ENCODE measurements around the gene DYRK1A.

The DYRK1A gene

GRCh38 chr21:37374027-37374426 is 7.5 kb downstream of the DYRK1A start:
- TF ChIP-seq CTCF (IDR thresholded peaks at IDR 0.05; ENCODE audit: borderline replicate concordance, control extremely low read depth, extremely low read depth, insufficient read depth, missing control alignments): no peak
- in situ Hi-C loops (cut with MboI; ENCODE audit: low sequenced_read_pairs, unreplicated experiment): no loop called here
- DNase-seq (ENCODE audit: low spot score): no peak

DNA sequence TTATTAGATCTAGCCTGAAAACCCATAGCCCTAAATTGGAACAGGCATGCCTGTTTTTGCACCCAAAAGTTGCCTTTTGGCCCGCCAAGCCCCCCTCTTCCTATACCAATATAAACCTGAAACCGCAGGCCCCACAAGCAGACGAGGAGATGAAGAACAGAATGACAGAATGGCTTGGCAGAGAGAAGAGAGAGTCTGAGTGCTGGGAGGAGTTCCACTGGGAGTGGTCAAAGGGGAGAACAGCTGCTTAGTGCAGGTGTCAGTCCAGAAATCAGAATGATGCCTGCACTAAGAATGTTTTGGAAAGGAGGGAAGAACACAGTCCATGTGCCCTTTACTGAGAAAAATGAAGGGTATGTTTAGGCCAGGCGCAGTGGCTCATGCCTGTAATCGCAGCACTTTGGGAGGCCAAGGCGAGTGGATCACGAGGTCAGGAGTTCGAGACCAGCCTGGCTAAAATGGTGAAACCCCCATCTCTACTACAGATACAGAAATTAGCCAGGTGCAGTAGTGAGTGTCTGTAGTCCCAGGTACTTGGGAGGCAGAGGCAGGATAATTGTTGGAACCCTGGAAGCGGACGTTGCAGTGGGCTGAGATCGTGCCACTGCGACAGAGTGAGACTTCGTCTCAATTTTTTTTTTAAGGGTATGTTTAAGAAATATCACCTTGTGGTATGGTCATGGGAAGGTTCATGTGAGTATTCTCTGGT is 9.4 kb downstream of the DYRK1A start:
- TF ChIP-seq CTCF (IDR thresholded peaks at IDR 0.05; ENCODE audit: borderline replicate concordance, control extremely low read depth, extremely low read depth, insufficient read depth, missing control alignments): no peak
- DNase-seq (ENCODE audit: low spot score): no peak
- in situ Hi-C loops (cut with MboI; ENCODE audit: low sequenced_read_pairs, unreplicated experiment): no loop called here

GRCh38 chr21:37378700-37379139 is 12.1 kb downstream of the DYRK1A start:
- in situ Hi-C loops (cut with MboI; ENCODE audit: low sequenced_read_pairs, unreplicated experiment): no loop called here
- DNase-seq (ENCODE audit: low spot score): no peak
- no peak for TF ChIP-seq CTCF (IDR thresholded peaks at IDR 0.05; ENCODE audit: borderline replicate concordance, control extremely low read depth, extremely low read depth, insufficient read depth, missing control alignments)

GRCh38 chr21:37380349-37381323 is 14.1 kb downstream of the DYRK1A start:
- DNase-seq (ENCODE audit: low spot score): no peak
- TF ChIP-seq CTCF (IDR thresholded peaks at IDR 0.05; ENCODE audit: borderline replicate concordance, control extremely low read depth, extremely low read depth, insufficient read depth, missing control alignments): no peak
- in situ Hi-C loops (cut with MboI; ENCODE audit: low sequenced_read_pairs, unreplicated experiment): no loop called here

- in situ Hi-C loops (cut with MboI; ENCODE audit: low sequenced_read_pairs, unreplicated experiment): no loop called here
- TF ChIP-seq CTCF (IDR thresholded peaks at IDR 0.05; ENCODE audit: borderline replicate concordance, control extremely low read depth, extremely low read depth, insufficient read depth, missing control alignments): no peak
- no peak for DNase-seq (ENCODE audit: low spot score)
Measured at GRCh38 chr21:37381883-37382585, 15.5 kb downstream of the DYRK1A start.

DNA sequence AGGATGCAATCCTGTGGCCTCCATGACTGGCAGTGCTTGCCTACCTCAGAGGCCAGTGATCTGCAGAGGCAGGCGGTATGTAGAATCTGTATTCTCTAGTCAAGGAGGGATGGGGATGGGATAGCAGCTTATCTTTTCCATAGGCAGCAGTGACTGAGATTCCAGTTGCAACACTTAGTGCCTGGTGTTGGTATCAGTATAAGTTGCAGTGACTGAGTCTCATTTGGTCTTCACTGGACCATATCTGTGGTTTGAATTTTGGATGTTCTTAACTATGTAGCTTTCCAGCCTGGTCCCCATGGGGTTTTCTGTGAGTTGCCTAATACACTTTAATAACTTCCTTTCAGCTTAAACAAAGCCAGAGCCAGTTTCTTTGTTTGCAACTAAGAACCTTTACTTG is 16.5 kb downstream of the DYRK1A start:
- no peak for DNase-seq (ENCODE audit: low spot score)
- in situ Hi-C loops (cut with MboI; ENCODE audit: low sequenced_read_pairs, unreplicated experiment): no loop called here
- TF ChIP-seq CTCF (IDR thresholded peaks at IDR 0.05; ENCODE audit: borderline replicate concordance, control extremely low read depth, extremely low read depth, insufficient read depth, missing control alignments): no peak
